ENCODE results near the gene PPP3CA.

- TF ChIP-seq, protein P1, sequence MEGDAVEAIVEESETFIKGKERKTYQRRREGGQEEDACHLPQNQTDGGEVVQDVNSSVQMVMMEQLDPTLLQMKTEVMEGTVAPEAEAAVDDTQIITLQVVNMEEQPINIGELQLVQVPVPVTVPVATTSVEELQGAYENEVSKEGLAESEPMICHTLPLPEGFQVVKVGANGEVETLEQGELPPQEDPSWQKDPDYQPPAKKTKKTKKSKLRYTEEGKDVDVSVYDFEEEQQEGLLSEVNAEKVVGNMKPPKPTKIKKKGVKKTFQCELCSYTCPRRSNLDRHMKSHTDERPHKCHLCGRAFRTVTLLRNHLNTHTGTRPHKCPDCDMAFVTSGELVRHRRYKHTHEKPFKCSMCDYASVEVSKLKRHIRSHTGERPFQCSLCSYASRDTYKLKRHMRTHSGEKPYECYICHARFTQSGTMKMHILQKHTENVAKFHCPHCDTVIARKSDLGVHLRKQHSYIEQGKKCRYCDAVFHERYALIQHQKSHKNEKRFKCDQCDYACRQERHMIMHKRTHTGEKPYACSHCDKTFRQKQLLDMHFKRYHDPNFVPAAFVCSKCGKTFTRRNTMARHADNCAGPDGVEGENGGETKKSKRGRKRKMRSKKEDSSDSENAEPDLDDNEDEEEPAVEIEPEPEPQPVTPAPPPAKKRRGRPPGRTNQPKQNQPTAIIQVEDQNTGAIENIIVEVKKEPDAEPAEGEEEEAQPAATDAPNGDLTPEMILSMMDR (conservative IDR thresholded peaks at IDR 0.05 in 1 of 2, IDR thresholded peaks at IDR 0.05 in 1 of 2; ENCODE audit: extremely low read depth in 1 of 2, insufficient read depth in 1 of 2, low read depth in 1 of 2, low read length in 2 of 2): no peak
- no peak for TF ChIP-seq EZH2 (IDR thresholded peaks at IDR 0.05; ENCODE audit: borderline replicate concordance, low read length)
Observed at GRCh38 chr4:101135371-101136010, 211.8 kb downstream of the PPP3CA start.
